Measurements from ENCODE around the gene SYNGR3. TPM values are rescaled to one million over a fixed set of nuclear protein-coding genes. Genes with fewer than 3 reads are reported as not detected.

SYNGR3 gene
- polyA plus RNA-seq, 3 donors = 0.20 to 0.29 TPM; not detected in 1

- 90% methylated on average over 37 of the region's 38 CpGs for WGBS (ENCODE audit: insufficient coverage)
- no peak overlapping the region for H2AFZ ChIP-seq (ENCODE audit: insufficient read depth, low read depth, low read length, poor library complexity, severe bottlenecking)
- H3K27ac ChIP-seq (ENCODE audit: low read depth in 1 of 2, low read length in 2 of 2) = no peak overlapping the region
- intact Hi-C loops (cut with micrococcal nuclease) = loop anchor here in 1 of 2 donors (10.0 kb wide), 1 partner anchor 208 kb away; the partner anchor contains the start of gene TRAF7
- Mint-ChIP-seq H3K9me3 (no peaks in the 10 kb centered on the region), H3K4me3 (no peak overlapping the region), H3K27ac (no peak overlapping the region), H3K36me3 (no peaks in the 10 kb centered on the region), H3K27me3 (ENCODE audit: low read depth in 3 of 3) (peaks cover 2 to 4% (median 2%) of the 10 kb centered on the region in 3 donors), H3K4me1 (peaks cover 16% of the 10 kb centered on the region)
- no peaks in the 10 kb centered on the region for H3K36me3 ChIP-seq (replicated peaks in 1 of 2; ENCODE audit: control insufficient read depth in 1 of 2, insufficient read depth in 2 of 2, low read length in 2 of 2)
- no peak overlapping the region for H3K4me2 ChIP-seq (replicated peaks; ENCODE audit: extremely low read depth, low read length, poor library complexity, severe bottlenecking)
- H3K9me3 ChIP-seq (replicated peaks in 1 of 2; ENCODE audit: control insufficient read depth in 1 of 2, insufficient read depth in 1 of 2, low read length in 2 of 2) = no peaks in the 10 kb centered on the region
- DNase-seq = no peak
- H3K9ac ChIP-seq (ENCODE audit: insufficient read depth, low read length, poor library complexity, severe bottlenecking) = no peak overlapping the region
- H3K4me1 ChIP-seq (ENCODE audit: control insufficient read depth in 1 of 2, insufficient read depth in 2 of 2, low read length in 2 of 2) = peaks cover 16 to 24% of the 10 kb centered on the region in 2 donors
- no peaks in the 10 kb centered on the region for H3K27me3 ChIP-seq (ENCODE audit: control insufficient read depth in 2 of 2, insufficient read depth in 2 of 2, low read length in 2 of 2)
- peaks cover 10% of the 10 kb centered on the region for H4K20me1 ChIP-seq (ENCODE audit: insufficient read depth, low read length)
- H3K79me2 ChIP-seq (ENCODE audit: insufficient read depth, low read length) = peaks cover 14% of the 10 kb centered on the region
- no peak overlapping the region for H3K4me3 ChIP-seq (replicated peaks in 1 of 3; ENCODE audit: low read depth in 2 of 3, low read length in 3 of 3)
- TF ChIP-seq CTCF (IDR thresholded peaks at IDR 0.05) = no peak
Measured at GRCh38 chr16:1946495-1947368, 43.0 kb upstream of the SYNGR3 start.

GRCh38 chr16:1947369-1947670 lies 42.5 kb upstream of the SYNGR3 start:
- Histone ChIP-seq H2AFZ (ENCODE audit: insufficient read depth, low read depth, low read length, poor library complexity, severe bottlenecking) (no peak overlapping the region), H3K4me1 (ENCODE audit: control insufficient read depth in 1 of 2, insufficient read depth in 2 of 2, low read length in 2 of 2) (peaks cover 10 to 18% of the 10 kb centered on the region in 2 donors), H3K36me3 (replicated peaks in 1 of 2; ENCODE audit: control insufficient read depth in 1 of 2, insufficient read depth in 2 of 2, low read length in 2 of 2) (no peaks in the 10 kb centered on the region), H3K4me2 (replicated peaks; ENCODE audit: extremely low read depth, low read length, poor library complexity, severe bottlenecking) (no peak overlapping the region), H3K9me3 (replicated peaks in 1 of 2; ENCODE audit: control insufficient read depth in 1 of 2, insufficient read depth in 1 of 2, low read length in 2 of 2) (no peaks in the 10 kb centered on the region), H3K27me3 (ENCODE audit: control insufficient read depth in 2 of 2, insufficient read depth in 2 of 2, low read length in 2 of 2) (no peaks in the 10 kb centered on the region), H3K79me2 (ENCODE audit: insufficient read depth, low read length) (peaks cover 8% of the 10 kb centered on the region), H3K27ac (ENCODE audit: low read depth in 1 of 2, low read length in 2 of 2) (no peak overlapping the region), H4K20me1 (ENCODE audit: insufficient read depth, low read length) (peaks cover 5% of the 10 kb centered on the region), H3K9ac (ENCODE audit: insufficient read depth, low read length, poor library complexity, severe bottlenecking) (no peak overlapping the region), H3K4me3 (replicated peaks in 1 of 3; ENCODE audit: low read depth in 2 of 3, low read length in 3 of 3) (no peak overlapping the region)
- intact Hi-C loops (cut with micrococcal nuclease) = loop anchor here in 1 of 2 donors (10.0 kb wide), 1 partner anchor 207 kb away; the partner anchor contains the start of gene TRAF7
- H3K4me1 Mint-ChIP-seq = peaks cover 10% of the 10 kb centered on the region
- peaks cover 2 to 6% (median 4%) of the 10 kb centered on the region in 3 donors for H3K27me3 Mint-ChIP-seq (ENCODE audit: low read depth in 3 of 3)
- WGBS (ENCODE audit: insufficient coverage) = 94% methylated on average over 9 of the region's 9 CpGs
- H3K36me3 Mint-ChIP-seq = no peaks in the 10 kb centered on the region
- no peak overlapping the region for H3K27ac Mint-ChIP-seq
- no peak for DNase-seq
- TF ChIP-seq CTCF (IDR thresholded peaks at IDR 0.05) = no peak
- no peaks in the 10 kb centered on the region for H3K9me3 Mint-ChIP-seq
- no peak overlapping the region for H3K4me3 Mint-ChIP-seq

Measured in CD14-positive monocyte (primary cell).